Coronary artery (tissue), 2 donors: ENCODE measurements around the gene OLFM4.

ENCODE experiments used
- DNase-seq: peaks from one replicate; pipeline ENCODE4 v3.0.0-alpha.2; 2017; ENCODE audit warnings: low spot score
- H3K27ac ChIP-seq, 2 donors: fragments of 200-600 bp; sonication (generic); one replicate each; pipeline ENCODE4 v1.5.1; 2016 to 2019
- H3K4me3 ChIP-seq: fragments of 200-600 bp; sonication (generic); 2 replicates; pipeline ENCODE4 v1.5.1; 2016; ENCODE audit warnings: mild to moderate bottlenecking, moderate library complexity
- CTCF ChIP-seq: fragments of 200-600 bp; sonication (generic); IDR thresholded peaks from one replicate; pipeline ENCODE4 v1.5.1; 2019; ENCODE audit warnings: antibody characterized with exemption

Gene OLFM4

GRCh38 chr13:53079691-53080090 lies 51.1 kb downstream of the OLFM4 start:
- no peak for TF ChIP-seq CTCF
- no peak overlapping the region for H3K27ac ChIP-seq
- no peak for DNase-seq
- no peak overlapping the region for H3K4me3 ChIP-seq

- Histone ChIP-seq H3K4me3 (no peak overlapping the region), H3K27ac (no peak overlapping the region)
- no peak for TF ChIP-seq CTCF
- DNase-seq = no peak
Observed at GRCh38 chr13:53088871-53089270, 60.3 kb downstream of the OLFM4 start.

- Histone ChIP-seq H3K4me3 (no peak overlapping the region), H3K27ac (no peak overlapping the region)
- TF ChIP-seq CTCF = no peak
- DNase-seq = no peak
Observed at GRCh38 chr13:53089951-53090350, 61.3 kb downstream of the OLFM4 start.

GRCh38 chr13:53090461-53090860 lies 61.8 kb downstream of the OLFM4 start:
- DNase-seq = no peak
- Histone ChIP-seq H3K4me3 (no peak overlapping the region), H3K27ac (no peak overlapping the region)
- no peak for TF ChIP-seq CTCF

- H3K4me3 ChIP-seq = no peak overlapping the region
- H3K27ac ChIP-seq = no peak overlapping the region
- DNase-seq = no peak
- no peak for TF ChIP-seq CTCF
Observed at GRCh38 chr13:53092931-53093330, 64.3 kb downstream of the OLFM4 start.

GRCh38 chr13:53098455-53098854 lies 69.8 kb downstream of the OLFM4 start:
- no peak for TF ChIP-seq CTCF
- H3K27ac ChIP-seq = no peak overlapping the region

GRCh38 chr13:53100394-53101063 lies 71.9 kb downstream of the OLFM4 start:
- no peak overlapping the region for H3K4me3 ChIP-seq
- DNase-seq = no peak
- H3K27ac ChIP-seq = no peak overlapping the region
- TF ChIP-seq CTCF = no peak

More at GRCh38 chr13:53098455-53098854, 69.8 kb downstream of the OLFM4 start:
- H3K4me3 ChIP-seq = no peak overlapping the region
- DNase-seq = no peak
